ENCODE results near the gene MTX3.
A peak's percentile ranks its signal among the peaks of the same experiment; 100 is the strongest.

The MTX3 gene

GRCh38 chr5:79990598-79991507, at the start of gene MTX3:
TSS of gene MTX3 (minus strand) at chr5:79991262. CDS start at chr5:79991238, 24 bp downstream.
- Histone ChIP-seq H3K27ac (ENCODE audit: low read depth, low read length) (peak within 1 kb of the TSS; percentile 89), H3K4me3 (ENCODE audit: low read depth, low read length) (peak within 1 kb of the TSS; percentile 96), H3K9ac (ENCODE audit: low read length) (peak within 1 kb of the TSS; percentile 91), H3K9me3 (ENCODE audit: control insufficient read depth, insufficient read depth, low read depth, low read length) (no peaks in the 10 kb centered on the region), H3K27me3 (ENCODE audit: control insufficient read depth, insufficient read depth, low read length) (no peaks in the 10 kb centered on the region), H3K4me1 (ENCODE audit: control insufficient read depth, insufficient read depth, low read length) (peaks cover 4% of the 10 kb centered on the region; the same call in 1 of the 2 replicates), H3K36me3 (ENCODE audit: control insufficient read depth, insufficient read depth, low read length) (peaks cover 32% of the 10 kb centered on the region)

GRCh38 chr5:80039650-80040049, 48.6 kb upstream of the MTX3 start:
- H3K27ac ChIP-seq (ENCODE audit: low read depth, low read length): no peak overlapping the region
- H3K36me3 ChIP-seq (ENCODE audit: control insufficient read depth, insufficient read depth, low read length): no peaks in the 10 kb centered on the region
- no peak overlapping the region for H3K4me3 ChIP-seq (ENCODE audit: low read depth, low read length)
- H3K9me3 ChIP-seq (ENCODE audit: control insufficient read depth, insufficient read depth, low read depth, low read length): no peaks in the 10 kb centered on the region
- peaks cover 9% of the 10 kb centered on the region for H3K4me1 ChIP-seq (ENCODE audit: control insufficient read depth, insufficient read depth, low read length)
- peaks cover 27% of the 10 kb centered on the region for H3K27me3 ChIP-seq (ENCODE audit: control insufficient read depth, insufficient read depth, low read length)
- H3K9ac ChIP-seq (ENCODE audit: low read length): no peak overlapping the region

- no peaks in the 10 kb centered on the region for H3K36me3 ChIP-seq (ENCODE audit: control insufficient read depth, insufficient read depth, low read length)
- H3K4me1 ChIP-seq (ENCODE audit: control insufficient read depth, insufficient read depth, low read length): peaks cover 9% of the 10 kb centered on the region
- peaks cover 50% of the 10 kb centered on the region for H3K27me3 ChIP-seq (ENCODE audit: control insufficient read depth, insufficient read depth, low read length)
- no peak overlapping the region for H3K4me3 ChIP-seq (ENCODE audit: low read depth, low read length)
- H3K27ac ChIP-seq (ENCODE audit: low read depth, low read length): no peak overlapping the region
- no peaks in the 10 kb centered on the region for H3K9me3 ChIP-seq (ENCODE audit: control insufficient read depth, insufficient read depth, low read depth, low read length)
- no peak overlapping the region for H3K9ac ChIP-seq (ENCODE audit: low read length)
These were observed 46.3 kb upstream of the MTX3 start for GRCh38 chr5:80037366-80037765.

- Histone ChIP-seq H3K9ac (ENCODE audit: low read length) (no peak overlapping the region), H3K27ac (ENCODE audit: low read depth, low read length) (no peak overlapping the region), H3K4me1 (ENCODE audit: control insufficient read depth, insufficient read depth, low read length) (peaks cover 9% of the 10 kb centered on the region), H3K9me3 (ENCODE audit: control insufficient read depth, insufficient read depth, low read depth, low read length) (no peaks in the 10 kb centered on the region), H3K4me3 (ENCODE audit: low read depth, low read length) (no peak overlapping the region), H3K27me3 (ENCODE audit: control insufficient read depth, insufficient read depth, low read length) (peaks cover 52% of the 10 kb centered on the region), H3K36me3 (ENCODE audit: control insufficient read depth, insufficient read depth, low read length) (no peaks in the 10 kb centered on the region)
These were observed 45.6 kb upstream of the MTX3 start for GRCh38 chr5:80036615-80037014.

- Histone ChIP-seq H3K36me3 (ENCODE audit: control insufficient read depth, insufficient read depth, low read length) (no peaks in the 10 kb centered on the region), H3K4me3 (ENCODE audit: low read depth, low read length) (peak overlapping the region; percentile 96), H3K9me3 (ENCODE audit: control insufficient read depth, insufficient read depth, low read depth, low read length) (no peaks in the 10 kb centered on the region), H3K4me1 (ENCODE audit: control insufficient read depth, insufficient read depth, low read length) (peaks cover 9% of the 10 kb centered on the region), H3K27ac (ENCODE audit: low read depth, low read length) (no peak overlapping the region), H3K27me3 (ENCODE audit: control insufficient read depth, insufficient read depth, low read length) (peaks cover 52% of the 10 kb centered on the region), H3K9ac (ENCODE audit: low read length) (no peak overlapping the region)
These were observed 44.8 kb upstream of the MTX3 start for GRCh38 chr5:80035839-80036238.

GRCh38 chr5:80034962-80035821, 44.1 kb upstream of the MTX3 start, which contains the start of gene THBS4:
TSS of gene THBS4 (plus strand) at chr5:80035348. CDS start at chr5:80035538, 190 bp downstream.
- Histone ChIP-seq H3K4me1 (ENCODE audit: control insufficient read depth, insufficient read depth, low read length) (peaks cover 9% of the 10 kb centered on the region), H3K27me3 (ENCODE audit: control insufficient read depth, insufficient read depth, low read length) (peaks cover 52% of the 10 kb centered on the region), H3K4me3 (ENCODE audit: low read depth, low read length) (peak within 1 kb of the TSS; percentile 96), H3K36me3 (ENCODE audit: control insufficient read depth, insufficient read depth, low read length) (no peaks in the 10 kb centered on the region), H3K27ac (ENCODE audit: low read depth, low read length) (no peak within 1 kb of the TSS), H3K9ac (ENCODE audit: low read length) (peak within 1 kb of the TSS; percentile 70), H3K9me3 (ENCODE audit: control insufficient read depth, insufficient read depth, low read depth, low read length) (no peaks in the 10 kb centered on the region)

- H3K9me3 ChIP-seq (ENCODE audit: control insufficient read depth, insufficient read depth, low read depth, low read length): no peaks in the 10 kb centered on the region
- peak overlapping the region; percentile 70 for H3K9ac ChIP-seq (ENCODE audit: low read length)
- H3K27me3 ChIP-seq (ENCODE audit: control insufficient read depth, insufficient read depth, low read length): peaks cover 52% of the 10 kb centered on the region
- H3K4me3 ChIP-seq (ENCODE audit: low read depth, low read length): peak overlapping the region; percentile 96
- H3K36me3 ChIP-seq (ENCODE audit: control insufficient read depth, insufficient read depth, low read length): no peaks in the 10 kb centered on the region
- H3K27ac ChIP-seq (ENCODE audit: low read depth, low read length): no peak overlapping the region
- peaks cover 7% of the 10 kb centered on the region for H3K4me1 ChIP-seq (ENCODE audit: control insufficient read depth, insufficient read depth, low read length)
These were observed 43.5 kb upstream of the MTX3 start for GRCh38 chr5:80034559-80034958.

GRCh38 chr5:80033513-80033912, 42.5 kb upstream of the MTX3 start:
- H3K9me3 ChIP-seq (ENCODE audit: control insufficient read depth, insufficient read depth, low read depth, low read length): no peaks in the 10 kb centered on the region
- H3K4me1 ChIP-seq (ENCODE audit: control insufficient read depth, insufficient read depth, low read length): peaks cover 6% of the 10 kb centered on the region
- no peak overlapping the region for H3K4me3 ChIP-seq (ENCODE audit: low read depth, low read length)
- no peak overlapping the region for H3K9ac ChIP-seq (ENCODE audit: low read length)
- H3K36me3 ChIP-seq (ENCODE audit: control insufficient read depth, insufficient read depth, low read length): no peaks in the 10 kb centered on the region
- H3K27ac ChIP-seq (ENCODE audit: low read depth, low read length): no peak overlapping the region
- H3K27me3 ChIP-seq (ENCODE audit: control insufficient read depth, insufficient read depth, low read length): peaks cover 52% of the 10 kb centered on the region

GRCh38 chr5:80031109-80031508, 40.0 kb upstream of the MTX3 start:
- Histone ChIP-seq H3K4me3 (ENCODE audit: low read depth, low read length) (no peak overlapping the region), H3K27ac (ENCODE audit: low read depth, low read length) (no peak overlapping the region), H3K9ac (ENCODE audit: low read length) (no peak overlapping the region), H3K27me3 (ENCODE audit: control insufficient read depth, insufficient read depth, low read length) (peaks cover 38% of the 10 kb centered on the region), H3K36me3 (ENCODE audit: control insufficient read depth, insufficient read depth, low read length) (no peaks in the 10 kb centered on the region), H3K9me3 (ENCODE audit: control insufficient read depth, insufficient read depth, low read depth, low read length) (no peaks in the 10 kb centered on the region), H3K4me1 (ENCODE audit: control insufficient read depth, insufficient read depth, low read length) (peaks cover 6% of the 10 kb centered on the region)

GRCh38 chr5:80026841-80027240, 35.8 kb upstream of the MTX3 start:
- H3K36me3 ChIP-seq (ENCODE audit: control insufficient read depth, insufficient read depth, low read length): no peaks in the 10 kb centered on the region
- no peaks in the 10 kb centered on the region for H3K9me3 ChIP-seq (ENCODE audit: control insufficient read depth, insufficient read depth, low read depth, low read length)
- H3K27me3 ChIP-seq (ENCODE audit: control insufficient read depth, insufficient read depth, low read length): no peaks in the 10 kb centered on the region; the same call in 1 of the 2 replicates
- no peak overlapping the region for H3K9ac ChIP-seq (ENCODE audit: low read length)
- no peak overlapping the region for H3K27ac ChIP-seq (ENCODE audit: low read depth, low read length)
- H3K4me1 ChIP-seq (ENCODE audit: control insufficient read depth, insufficient read depth, low read length): no peaks in the 10 kb centered on the region
- no peak overlapping the region for H3K4me3 ChIP-seq (ENCODE audit: low read depth, low read length)

- H3K9ac ChIP-seq (ENCODE audit: low read length): no peak overlapping the region
- no peak overlapping the region for H3K4me3 ChIP-seq (ENCODE audit: low read depth, low read length)
- H3K4me1 ChIP-seq (ENCODE audit: control insufficient read depth, insufficient read depth, low read length): no peaks in the 10 kb centered on the region
- H3K36me3 ChIP-seq (ENCODE audit: control insufficient read depth, insufficient read depth, low read length): no peaks in the 10 kb centered on the region
- no peak overlapping the region for H3K27ac ChIP-seq (ENCODE audit: low read depth, low read length)
- no peaks in the 10 kb centered on the region for H3K9me3 ChIP-seq (ENCODE audit: control insufficient read depth, insufficient read depth, low read depth, low read length)
- H3K27me3 ChIP-seq (ENCODE audit: control insufficient read depth, insufficient read depth, low read length): no peaks in the 10 kb centered on the region; the same call in 1 of the 2 replicates
These were observed 34.0 kb upstream of the MTX3 start for GRCh38 chr5:80025069-80025468.
